Prostate gland (tissue), 2 donors: ENCODE measurements around the gene MBNL2. TPM values are rescaled to one million over a fixed set of nuclear protein-coding genes. Genes with fewer than 3 reads are reported as not detected.

ENCODE experiments used
- DNase-seq: peaks from one replicate; pipeline ENCODE4 v3.0.0-alpha.2; 2019; ENCODE audit warnings: low spot score
- H3K27ac ChIP-seq, 2 donors: fragments of 200-600 bp; sonication (generic); 2 replicates each; pipeline ENCODE4 v1.5.1; 2017 to 2019
- H3K27me3 ChIP-seq: fragments of 200-600 bp; sonication (generic); replicated peaks from 2 replicates; pipeline ENCODE4 v1.5.1; 2019; ENCODE audit not compliant: insufficient read depth
- H3K36me3 ChIP-seq, 2 donors: fragments of 200-600 bp; sonication (generic); 1 replicate in 1 of 2; 2 replicates in 1 of 2; pipeline versions ENCODE4 v1.5.1 to v1.8.1; 2017 to 2019
- H3K4me1 ChIP-seq: fragments of 200-600 bp; sonication (generic); replicated peaks from 2 replicates; pipeline ENCODE4 v1.5.1; 2019
- H3K4me3 ChIP-seq, 2 donors: fragments of 200-600 bp; sonication (generic); 2 replicates each; pipeline ENCODE4 v1.5.1; 2017 to 2019
- H3K9me3 ChIP-seq: fragments of 200-600 bp; sonication (generic); 2 replicates; pipeline ENCODE4 v1.5.1; 2017
- POLR2A ChIP-seq: fragments of 450-650 bp; IDR thresholded peaks from one replicate; pipeline ENCODE4 v1.6.1; 2016; ENCODE audit warnings: antibody characterized with exemption, mild to moderate bottlenecking
- POLR2AphosphoS5 ChIP-seq: sonication (generic); formaldehyde crosslinking; IDR thresholded peaks from one replicate; pipeline ENCODE4 v1.6.1; 2017; ENCODE audit warnings: antibody characterized with exemption
- WGBS: methylation state at CpG from one replicate; pipeline ENCODE4 v1.1.5; 2018; 5-methylcytosine and 5-hydroxymethylcytosine counted together
- intact Hi-C: fragments of 100-400 bp; cut with DNase I; formaldehyde crosslinking; loops from one replicate; pipeline ENCODE4 v1.14.2; 2022
- total RNA-seq, 2 donors: library from RNA; depleted of rRNA; stranded (reverse); fragments of >200 nt; gene quantifications; one replicate each; pipeline ENCODE4 v1.1.0, GENCODE V29; 2016
- TF ChIP-seq, protein P1 (sequence below), 4 experiments: fragments of 200-600 bp in 2 of 4; fragments of 450-650 bp in 2 of 4; sonication (generic) in 2 of 4; IDR thresholded peaks; 1 replicate in 3 of 4; 2 replicates in 1 of 4; pipeline ENCODE4 v1.5.1; 2016 to 2019; ENCODE audit warnings: antibody characterized with exemption in 4 of 4, mild to moderate bottlenecking in 2 of 4, moderate library complexity in 2 of 4

MBNL2 gene
- total RNA-seq, 2 donors from 2014 or later = 59.1 to 85.7 TPM

DNA sequence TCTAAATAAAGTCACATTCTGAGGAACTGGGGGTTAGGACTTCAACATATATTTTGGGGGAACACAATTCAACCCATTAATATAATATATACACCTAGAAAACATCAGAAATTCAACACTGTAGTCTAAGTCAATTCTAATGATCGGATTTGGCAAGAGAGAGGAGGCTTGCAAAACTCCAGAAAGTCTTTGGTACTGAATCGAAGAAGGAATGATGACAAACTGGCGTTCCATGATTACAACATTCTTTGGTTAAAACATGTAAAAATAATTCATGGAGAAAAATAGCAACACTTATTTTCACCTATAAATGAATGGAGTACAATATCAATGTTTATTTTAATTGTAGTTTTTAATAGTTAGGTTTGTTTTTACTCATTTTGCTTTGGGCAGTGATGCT lies 62.4 kb downstream of the MBNL2 start:
- H3K36me3 ChIP-seq = no peaks in the 10 kb centered on the region
- H3K9me3 ChIP-seq = no peaks in the 10 kb centered on the region
- intact Hi-C loops = loop anchor here (5.0 to 10.0 kb wide), 2 partner anchors 53 to 60 kb away; partner anchors contain the start of gene MBNL2
- H3K4me3 ChIP-seq = no peak overlapping the region
- no peak for TF ChIP-seq POLR2AphosphoS5
- TF ChIP-seq, protein P1, sequence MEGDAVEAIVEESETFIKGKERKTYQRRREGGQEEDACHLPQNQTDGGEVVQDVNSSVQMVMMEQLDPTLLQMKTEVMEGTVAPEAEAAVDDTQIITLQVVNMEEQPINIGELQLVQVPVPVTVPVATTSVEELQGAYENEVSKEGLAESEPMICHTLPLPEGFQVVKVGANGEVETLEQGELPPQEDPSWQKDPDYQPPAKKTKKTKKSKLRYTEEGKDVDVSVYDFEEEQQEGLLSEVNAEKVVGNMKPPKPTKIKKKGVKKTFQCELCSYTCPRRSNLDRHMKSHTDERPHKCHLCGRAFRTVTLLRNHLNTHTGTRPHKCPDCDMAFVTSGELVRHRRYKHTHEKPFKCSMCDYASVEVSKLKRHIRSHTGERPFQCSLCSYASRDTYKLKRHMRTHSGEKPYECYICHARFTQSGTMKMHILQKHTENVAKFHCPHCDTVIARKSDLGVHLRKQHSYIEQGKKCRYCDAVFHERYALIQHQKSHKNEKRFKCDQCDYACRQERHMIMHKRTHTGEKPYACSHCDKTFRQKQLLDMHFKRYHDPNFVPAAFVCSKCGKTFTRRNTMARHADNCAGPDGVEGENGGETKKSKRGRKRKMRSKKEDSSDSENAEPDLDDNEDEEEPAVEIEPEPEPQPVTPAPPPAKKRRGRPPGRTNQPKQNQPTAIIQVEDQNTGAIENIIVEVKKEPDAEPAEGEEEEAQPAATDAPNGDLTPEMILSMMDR (IDR thresholded peaks at IDR 0.05) = no peak
- no peak for TF ChIP-seq POLR2A
- 88% methylated on average over 3 of the region's 3 CpGs for WGBS
- H3K4me1 ChIP-seq = peaks cover 11% of the 10 kb centered on the region
- DNase-seq = no peak
- no peaks in the 10 kb centered on the region for H3K27me3 ChIP-seq
- H3K27ac ChIP-seq = no peak overlapping the region

DNA sequence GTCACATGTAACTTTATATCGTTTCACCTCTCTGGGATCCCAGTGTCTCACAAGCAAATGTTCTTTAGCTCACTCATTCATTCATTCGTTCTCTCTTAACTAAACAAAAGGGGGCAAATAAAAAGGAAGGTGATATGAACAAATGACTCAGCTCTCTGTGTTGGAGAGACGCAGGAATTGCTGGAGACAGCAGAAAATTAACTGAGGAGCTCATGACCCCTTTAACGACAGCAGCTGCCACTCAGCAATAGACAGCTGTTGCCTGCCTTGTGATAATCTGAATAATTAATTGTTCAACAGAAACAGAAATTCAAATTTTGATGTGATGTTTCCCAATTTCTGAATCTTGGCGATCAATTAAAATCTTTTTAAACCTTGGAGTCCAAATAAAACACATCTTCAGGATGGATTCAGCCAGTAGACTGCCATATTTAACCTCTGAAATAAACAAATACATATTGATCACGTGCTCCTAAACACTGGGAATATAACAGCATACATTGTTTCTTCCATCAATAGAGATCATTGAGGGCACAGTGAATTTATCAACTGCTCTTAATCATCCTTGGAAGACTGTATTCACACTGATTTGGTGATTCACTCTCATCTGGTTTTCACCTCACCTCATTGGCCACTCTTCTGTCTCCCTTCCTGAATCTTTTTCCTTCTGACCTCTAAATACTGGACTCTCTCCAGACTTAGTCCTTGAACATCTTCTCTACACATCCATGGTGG lies 63.3 kb downstream of the MBNL2 start:
- TF ChIP-seq POLR2A = no peak
- TF ChIP-seq, protein P1 (IDR thresholded peaks at IDR 0.05) = no peak
- no peak for TF ChIP-seq POLR2AphosphoS5
- H3K4me1 ChIP-seq = peaks cover 3% of the 10 kb centered on the region
- intact Hi-C loops = loop anchor here (10.0 kb wide), 1 partner anchor 61 kb away; the partner anchor contains the start of gene MBNL2

DNA sequence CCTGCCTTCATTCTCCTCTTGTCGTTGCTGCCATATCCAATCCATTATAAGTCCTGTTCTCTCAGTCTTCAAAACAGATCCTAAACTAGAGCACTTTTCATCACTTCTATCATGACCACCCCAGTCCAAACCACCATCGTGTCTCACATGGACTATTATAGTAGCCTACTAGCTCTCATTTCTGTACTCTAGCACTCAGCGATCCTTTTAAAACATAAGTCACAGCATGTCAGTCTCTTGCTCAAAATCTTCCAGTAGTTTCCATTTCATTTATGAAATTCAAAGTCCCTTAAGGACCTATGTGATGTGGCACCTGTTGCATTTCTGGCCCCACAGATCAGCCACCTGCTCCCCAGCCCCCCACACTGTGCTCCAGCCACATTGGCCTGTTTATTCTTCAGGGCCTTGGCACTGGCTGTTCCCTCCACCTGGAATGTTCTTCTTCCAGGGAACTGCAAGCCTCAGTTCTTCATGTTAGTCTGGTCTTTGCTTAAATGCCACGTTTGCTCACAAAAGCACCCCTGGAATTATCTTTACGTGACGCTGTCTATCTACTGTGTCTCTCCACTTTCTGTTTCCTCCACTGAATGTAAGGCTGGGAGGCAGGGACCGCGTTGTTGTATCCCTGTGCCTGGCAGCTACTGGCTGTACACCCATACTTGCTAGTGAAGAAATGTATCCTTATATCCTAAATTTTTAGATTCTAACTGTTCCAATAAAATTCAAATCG lies 64.3 kb downstream of the MBNL2 start:
- no peak overlapping the region for H3K27ac ChIP-seq
- DNase-seq = no peak
- H3K9me3 ChIP-seq = no peaks in the 10 kb centered on the region
- H3K4me3 ChIP-seq = no peak overlapping the region
- TF ChIP-seq POLR2A = no peak
- TF ChIP-seq, protein P1 (IDR thresholded peaks at IDR 0.05) = no peak
- no peak for TF ChIP-seq POLR2AphosphoS5
- no peaks in the 10 kb centered on the region for H3K4me1 ChIP-seq
- no peaks in the 10 kb centered on the region for H3K27me3 ChIP-seq
- intact Hi-C loops = loop anchor here (10.0 kb wide), 1 partner anchor 62 kb away; the partner anchor contains the start of gene MBNL2
- H3K36me3 ChIP-seq = no peaks in the 10 kb centered on the region
- 78% methylated on average over 9 of the region's 9 CpGs for WGBS

More for the DNA sequence above, 63.3 kb downstream of the MBNL2 start:
- no peak overlapping the region for H3K4me3 ChIP-seq
- no peak for DNase-seq
- no peaks in the 10 kb centered on the region for H3K36me3 ChIP-seq
- H3K9me3 ChIP-seq = no peaks in the 10 kb centered on the region
- H3K27ac ChIP-seq = no peak overlapping the region
- no peaks in the 10 kb centered on the region for H3K27me3 ChIP-seq
- WGBS = 89% methylated on average over 6 of the region's 6 CpGs

DNA sequence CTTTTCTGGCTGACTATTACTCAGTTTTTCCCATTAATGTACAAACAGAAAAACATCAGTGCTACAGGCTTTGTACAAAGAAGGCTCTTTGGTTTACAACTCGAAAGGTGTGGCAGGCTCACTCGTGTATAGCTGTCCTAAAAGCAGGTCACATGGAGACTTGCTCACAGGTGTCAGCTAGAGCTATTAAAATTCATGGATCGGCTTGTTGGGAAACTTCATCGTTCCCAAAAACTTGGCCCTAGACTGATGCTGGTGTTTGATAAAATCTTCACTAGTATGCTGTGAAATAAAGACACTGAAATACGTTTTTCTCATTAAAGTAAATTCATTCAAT lies 64.9 kb downstream of the MBNL2 start:
- Histone ChIP-seq H3K27me3 (no peaks in the 10 kb centered on the region), H3K4me3 (no peak overlapping the region), H3K9me3 (no peaks in the 10 kb centered on the region), H3K36me3 (no peaks in the 10 kb centered on the region), H3K4me1 (no peaks in the 10 kb centered on the region), H3K27ac (no peak overlapping the region)
- intact Hi-C loops = loop anchor here (10.0 kb wide), 1 partner anchor 62 kb away; the partner anchor contains the start of gene MBNL2
- WGBS = 23% methylated on average over 5 of the region's 5 CpGs
- TF ChIP-seq POLR2A = no peak
- TF ChIP-seq POLR2AphosphoS5 = no peak
- TF ChIP-seq, protein P1 (IDR thresholded peaks at IDR 0.05) = no peak
- DNase-seq = no peak
